Caco-2 (cell line): ENCODE measurements around the gene WWOX. TPM values are rescaled to one million over a fixed set of nuclear protein-coding genes. Genes with fewer than 3 reads are reported as not detected.

ENCODE experiments used
- BruUV-seq: library from RNA; stranded (reverse); fragments of 400-500 nt; replicated peaks from 2 replicates; lab custom pipeline; 2021; lab: Mats Ljungman, UMichigan
- CTCF ChIA-PET: fragments of 300-600 bp; sonication (Branson Sonifier 250); formaldehyde crosslinking; loops from one replicate; lab custom pipeline; 2022; ENCODE audit warnings: antibody characterized with exemption; lab: Charles Lee
- POLR2A ChIA-PET: fragments of 300-600 bp; sonication (Branson Sonifier 250); formaldehyde crosslinking; loops from one replicate; lab custom pipeline; 2022; ENCODE audit warnings: antibody characterized with exemption; lab: Charles Lee
- DNase-seq, 2 experiments: peaks; one replicate each; pipeline versions ENCODE4 v3.0.0 to v3.0.0-alpha.2; 2020 to 2022
- H3K27me3 ChIP-seq: replicated peaks from 2 replicates; pipeline ENCODE4 v1.6.0; 2011; ENCODE audit warnings: low read length; ENCODE audit not compliant: control insufficient read depth, insufficient read depth
- H3K36me3 ChIP-seq: 2 replicates; pipeline ENCODE4 v1.5.1; 2011; ENCODE audit warnings: low read length; ENCODE audit not compliant: control insufficient read depth, insufficient read depth
- H3K4me1 ChIP-seq: fragments of 250-450 bp; sonication (Bioruptor Pico); 2 replicates; pipeline ENCODE4 v1.5.1; 2020; ENCODE audit warnings: mild to moderate bottlenecking
- H3K4me3 ChIP-seq: 2 replicates; pipeline ENCODE4 v1.5.1; 2011; ENCODE audit warnings: low read depth, mild to moderate bottlenecking, control low read depth, low read length
- H3K9me3 ChIP-seq: fragments of 250-450 bp; sonication (Bioruptor Pico); 2 replicates; pipeline ENCODE4 v1.5.1; 2020; ENCODE audit warnings: mild to moderate bottlenecking, moderate library complexity
- H3K27ac Mint-ChIP-seq: one replicate; pipeline ENCODE4 v1.8.0; 2022; ENCODE audit warnings: mixed read lengths; ENCODE audit not compliant: unreplicated experiment
- H3K27me3 Mint-ChIP-seq: one replicate; pipeline ENCODE4 v1.8.0; 2022; ENCODE audit warnings: mixed read lengths; ENCODE audit not compliant: insufficient read depth, unreplicated experiment
- H3K36me3 Mint-ChIP-seq: one replicate; pipeline ENCODE4 v1.8.0; 2022; ENCODE audit warnings: mild to moderate bottlenecking, mixed read lengths; ENCODE audit not compliant: insufficient read depth, unreplicated experiment
- H3K4me1 Mint-ChIP-seq: one replicate; pipeline ENCODE4 v1.8.0; 2022; ENCODE audit warnings: low read depth, mixed read lengths; ENCODE audit not compliant: unreplicated experiment
- H3K4me3 Mint-ChIP-seq: one replicate; pipeline ENCODE4 v1.8.0; 2022; ENCODE audit warnings: mild to moderate bottlenecking, moderate library complexity, mixed read lengths; ENCODE audit not compliant: unreplicated experiment
- H3K9me3 Mint-ChIP-seq: one replicate; pipeline ENCODE4 v1.8.0; 2022; ENCODE audit warnings: mixed read lengths; ENCODE audit not compliant: unreplicated experiment
- intact Hi-C: fragments of 100-400 bp; cut with micrococcal nuclease; formaldehyde crosslinking; loops from one replicate; pipeline ENCODE4 v1.10.0; 2022; ENCODE audit not compliant: unreplicated experiment
- total RNA-seq: library from RNA; stranded (reverse); gene quantifications from 2 replicates; pipeline ENCODE4 v1.2.3, GENCODE V29; 2022
- TF ChIP-seq, protein P1 (sequence below), 2 experiments: fragments of 200-600 bp in 1 of 2; IDR thresholded peaks; 1 replicate in 1 of 2; 2 replicates in 1 of 2; pipeline versions ENCODE4 v1.5.1 to v1.8.0; 2011 to 2022; ENCODE audit warnings: antibody characterized with exemption in 1 of 2, control low read depth in 1 of 2, inconsistent platforms in 1 of 2, low read depth in 1 of 2, low read length in 1 of 2, mild to moderate bottlenecking in 1 of 2, moderate library complexity in 1 of 2; ENCODE audit not compliant: insufficient read depth in 1 of 2, severe bottlenecking in 1 of 2, unreplicated experiment in 1 of 2

Gene WWOX
- total RNA-seq, 1 experiment from 2014 or later: 45.0 TPM

DNA sequence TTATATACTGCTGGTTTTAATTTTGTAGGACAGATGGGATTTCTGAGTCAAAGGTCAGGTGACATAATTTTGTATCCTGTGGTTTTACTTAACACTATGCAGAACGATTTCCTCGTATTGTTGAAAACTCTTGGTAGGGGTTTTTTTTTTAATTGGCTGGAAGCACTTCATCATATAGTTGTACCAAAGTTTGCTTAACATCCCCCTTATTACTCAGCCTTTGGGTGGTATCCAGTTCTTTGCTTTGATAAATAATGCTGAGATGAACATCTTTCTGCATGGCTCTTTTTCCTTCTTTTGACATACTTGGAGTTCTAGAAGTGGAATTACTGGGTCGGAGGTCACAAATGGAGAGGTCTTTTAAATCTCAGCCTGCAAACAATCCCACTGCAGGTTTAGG lies 1082.0 kb downstream of the WWOX start:
- no peaks in the 10 kb centered on the region for H3K4me1 Mint-ChIP-seq
- peaks cover 6% of the 10 kb centered on the region for H3K27me3 Mint-ChIP-seq
- H3K4me3 Mint-ChIP-seq: no peak overlapping the region
- TF ChIP-seq, protein P1, sequence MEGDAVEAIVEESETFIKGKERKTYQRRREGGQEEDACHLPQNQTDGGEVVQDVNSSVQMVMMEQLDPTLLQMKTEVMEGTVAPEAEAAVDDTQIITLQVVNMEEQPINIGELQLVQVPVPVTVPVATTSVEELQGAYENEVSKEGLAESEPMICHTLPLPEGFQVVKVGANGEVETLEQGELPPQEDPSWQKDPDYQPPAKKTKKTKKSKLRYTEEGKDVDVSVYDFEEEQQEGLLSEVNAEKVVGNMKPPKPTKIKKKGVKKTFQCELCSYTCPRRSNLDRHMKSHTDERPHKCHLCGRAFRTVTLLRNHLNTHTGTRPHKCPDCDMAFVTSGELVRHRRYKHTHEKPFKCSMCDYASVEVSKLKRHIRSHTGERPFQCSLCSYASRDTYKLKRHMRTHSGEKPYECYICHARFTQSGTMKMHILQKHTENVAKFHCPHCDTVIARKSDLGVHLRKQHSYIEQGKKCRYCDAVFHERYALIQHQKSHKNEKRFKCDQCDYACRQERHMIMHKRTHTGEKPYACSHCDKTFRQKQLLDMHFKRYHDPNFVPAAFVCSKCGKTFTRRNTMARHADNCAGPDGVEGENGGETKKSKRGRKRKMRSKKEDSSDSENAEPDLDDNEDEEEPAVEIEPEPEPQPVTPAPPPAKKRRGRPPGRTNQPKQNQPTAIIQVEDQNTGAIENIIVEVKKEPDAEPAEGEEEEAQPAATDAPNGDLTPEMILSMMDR (IDR thresholded peaks at IDR 0.05; ENCODE audit: insufficient read depth in 1 of 2, low read depth in 1 of 2, low read length in 1 of 2, severe bottlenecking in 1 of 2, unreplicated experiment in 1 of 2): no peak
- no peaks in the 10 kb centered on the region for H3K9me3 Mint-ChIP-seq
- Histone ChIP-seq H3K27me3 (no peaks in the 10 kb centered on the region), H3K9me3 (no peaks in the 10 kb centered on the region), H3K36me3 (no peaks in the 10 kb centered on the region), H3K4me1 (no peaks in the 10 kb centered on the region), H3K4me3 (no peak overlapping the region)
- intact Hi-C loops: no loop called here
- POLR2A ChIA-PET: no interaction called here
- no peak for DNase-seq
- H3K36me3 Mint-ChIP-seq: no peaks in the 10 kb centered on the region
- no TSS peak for BruUV-seq
- CTCF ChIA-PET: no interaction called here
- no peak overlapping the region for H3K27ac Mint-ChIP-seq

DNA sequence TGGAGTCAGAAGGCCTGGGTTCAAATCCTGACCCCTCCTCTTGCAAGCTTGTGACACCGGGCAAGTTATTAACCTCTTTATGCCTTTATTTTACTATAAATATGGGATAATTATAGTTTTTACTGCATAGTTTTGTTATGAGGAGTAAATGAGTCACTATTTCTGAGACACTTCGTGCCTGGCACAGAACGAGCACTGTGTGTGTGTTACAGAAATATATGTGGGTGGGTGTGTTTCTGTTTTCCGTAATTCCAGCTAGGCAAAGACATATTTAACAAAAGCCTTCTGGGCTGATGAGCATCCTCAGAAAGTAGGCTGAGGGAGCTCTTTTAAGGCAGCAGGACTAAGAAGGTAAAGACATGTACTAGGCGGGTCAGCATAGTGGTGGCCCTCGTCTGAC lies 1083.2 kb downstream of the WWOX start:
- Histone ChIP-seq H3K36me3 (no peaks in the 10 kb centered on the region), H3K27me3 (no peaks in the 10 kb centered on the region), H3K4me1 (no peaks in the 10 kb centered on the region), H3K4me3 (no peak overlapping the region), H3K9me3 (no peaks in the 10 kb centered on the region)
- intact Hi-C loops: no loop called here
- no peak overlapping the region for H3K4me3 Mint-ChIP-seq
- ChIA-PET POLR2A (no interaction called here), CTCF (no interaction called here)
- no TSS peak for BruUV-seq
- no peak overlapping the region for H3K27ac Mint-ChIP-seq
- no peaks in the 10 kb centered on the region for H3K9me3 Mint-ChIP-seq
- no peaks in the 10 kb centered on the region for H3K27me3 Mint-ChIP-seq
- no peaks in the 10 kb centered on the region for H3K4me1 Mint-ChIP-seq
- no peak for DNase-seq
- no peaks in the 10 kb centered on the region for H3K36me3 Mint-ChIP-seq
- TF ChIP-seq, protein P1 (IDR thresholded peaks at IDR 0.05; ENCODE audit: insufficient read depth in 1 of 2, low read depth in 1 of 2, low read length in 1 of 2, severe bottlenecking in 1 of 2, unreplicated experiment in 1 of 2): no peak

DNA sequence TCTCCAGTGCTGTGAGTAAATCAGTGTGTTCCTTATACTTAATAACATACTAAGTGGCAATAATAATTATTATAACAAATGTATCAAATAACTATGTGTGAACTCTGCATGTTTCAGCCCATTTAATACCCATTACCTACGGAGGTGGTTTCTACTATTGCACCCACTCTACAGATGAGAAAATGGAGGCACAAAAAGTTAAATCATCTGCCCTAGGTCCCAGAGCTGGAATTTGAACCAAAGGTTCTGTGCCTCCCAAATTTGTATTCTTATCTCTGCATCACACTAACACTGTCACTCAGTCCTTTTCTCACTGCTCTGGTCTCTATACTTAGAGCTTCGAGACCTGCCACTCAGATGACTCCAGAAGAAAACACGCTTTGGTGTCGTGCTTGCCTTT lies 1084.1 kb downstream of the WWOX start:
- DNase-seq: no peak
- ChIA-PET POLR2A (no interaction called here), CTCF (no interaction called here)
- Mint-ChIP-seq H3K9me3 (no peaks in the 10 kb centered on the region), H3K36me3 (no peaks in the 10 kb centered on the region), H3K27ac (no peak overlapping the region), H3K4me1 (no peaks in the 10 kb centered on the region), H3K4me3 (no peak overlapping the region), H3K27me3 (no peaks in the 10 kb centered on the region)
- no TSS peak for BruUV-seq
- no peaks in the 10 kb centered on the region for H3K9me3 ChIP-seq
- TF ChIP-seq, protein P1 (IDR thresholded peaks at IDR 0.05; ENCODE audit: insufficient read depth in 1 of 2, low read depth in 1 of 2, low read length in 1 of 2, severe bottlenecking in 1 of 2, unreplicated experiment in 1 of 2): no peak
- no peaks in the 10 kb centered on the region for H3K36me3 ChIP-seq
- H3K4me1 ChIP-seq: no peaks in the 10 kb centered on the region
- no peaks in the 10 kb centered on the region for H3K27me3 ChIP-seq
- H3K4me3 ChIP-seq: no peak overlapping the region
- intact Hi-C loops: no loop called here
